ENCODE measurements around the gene VSIR. TPM values are rescaled to one million over a fixed set of nuclear protein-coding genes. Genes with fewer than 3 reads are reported as not detected.

VSIR gene
- total RNA-seq, 2 donors from 2014 or later = 36.1 to 56.0 TPM

DNA sequence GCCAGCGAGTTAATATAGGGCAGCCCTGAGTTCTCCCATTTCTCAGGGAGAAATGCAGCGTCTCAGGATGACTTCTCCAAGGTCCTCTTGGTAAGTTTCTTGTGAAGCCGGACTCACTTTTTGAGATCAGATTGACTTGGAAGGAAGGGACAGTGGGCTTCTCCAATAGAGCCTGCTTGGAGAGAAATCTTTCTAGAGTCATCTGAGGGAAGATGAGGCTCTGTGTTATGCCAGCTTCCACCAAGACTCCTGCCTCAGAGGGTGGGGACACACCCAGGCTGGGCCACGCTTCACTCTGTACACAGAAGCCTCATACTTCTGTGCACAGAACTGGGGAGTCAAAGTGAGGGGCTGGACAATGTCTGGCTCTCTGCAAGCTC, 59.3 kb downstream of the VSIR start:
- Histone ChIP-seq H3K9me3 (no peaks in the 10 kb centered on the region), H3K4me1 (peaks cover 0 to 68% of the 10 kb centered on the region in 2 donors), H3K27me3 (no peaks in the 10 kb centered on the region), H3K4me3 (peak overlapping the region in 1 of 2 donors; percentile 1), H3K36me3 (no peaks in the 10 kb centered on the region), H3K27ac (peak overlapping the region; percentile 79 to 93)
- no peak for DNase-seq (ENCODE audit: low spot score)
- TF ChIP-seq, protein P1, sequence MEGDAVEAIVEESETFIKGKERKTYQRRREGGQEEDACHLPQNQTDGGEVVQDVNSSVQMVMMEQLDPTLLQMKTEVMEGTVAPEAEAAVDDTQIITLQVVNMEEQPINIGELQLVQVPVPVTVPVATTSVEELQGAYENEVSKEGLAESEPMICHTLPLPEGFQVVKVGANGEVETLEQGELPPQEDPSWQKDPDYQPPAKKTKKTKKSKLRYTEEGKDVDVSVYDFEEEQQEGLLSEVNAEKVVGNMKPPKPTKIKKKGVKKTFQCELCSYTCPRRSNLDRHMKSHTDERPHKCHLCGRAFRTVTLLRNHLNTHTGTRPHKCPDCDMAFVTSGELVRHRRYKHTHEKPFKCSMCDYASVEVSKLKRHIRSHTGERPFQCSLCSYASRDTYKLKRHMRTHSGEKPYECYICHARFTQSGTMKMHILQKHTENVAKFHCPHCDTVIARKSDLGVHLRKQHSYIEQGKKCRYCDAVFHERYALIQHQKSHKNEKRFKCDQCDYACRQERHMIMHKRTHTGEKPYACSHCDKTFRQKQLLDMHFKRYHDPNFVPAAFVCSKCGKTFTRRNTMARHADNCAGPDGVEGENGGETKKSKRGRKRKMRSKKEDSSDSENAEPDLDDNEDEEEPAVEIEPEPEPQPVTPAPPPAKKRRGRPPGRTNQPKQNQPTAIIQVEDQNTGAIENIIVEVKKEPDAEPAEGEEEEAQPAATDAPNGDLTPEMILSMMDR (IDR thresholded peaks at IDR 0.05) = no peak

DNA sequence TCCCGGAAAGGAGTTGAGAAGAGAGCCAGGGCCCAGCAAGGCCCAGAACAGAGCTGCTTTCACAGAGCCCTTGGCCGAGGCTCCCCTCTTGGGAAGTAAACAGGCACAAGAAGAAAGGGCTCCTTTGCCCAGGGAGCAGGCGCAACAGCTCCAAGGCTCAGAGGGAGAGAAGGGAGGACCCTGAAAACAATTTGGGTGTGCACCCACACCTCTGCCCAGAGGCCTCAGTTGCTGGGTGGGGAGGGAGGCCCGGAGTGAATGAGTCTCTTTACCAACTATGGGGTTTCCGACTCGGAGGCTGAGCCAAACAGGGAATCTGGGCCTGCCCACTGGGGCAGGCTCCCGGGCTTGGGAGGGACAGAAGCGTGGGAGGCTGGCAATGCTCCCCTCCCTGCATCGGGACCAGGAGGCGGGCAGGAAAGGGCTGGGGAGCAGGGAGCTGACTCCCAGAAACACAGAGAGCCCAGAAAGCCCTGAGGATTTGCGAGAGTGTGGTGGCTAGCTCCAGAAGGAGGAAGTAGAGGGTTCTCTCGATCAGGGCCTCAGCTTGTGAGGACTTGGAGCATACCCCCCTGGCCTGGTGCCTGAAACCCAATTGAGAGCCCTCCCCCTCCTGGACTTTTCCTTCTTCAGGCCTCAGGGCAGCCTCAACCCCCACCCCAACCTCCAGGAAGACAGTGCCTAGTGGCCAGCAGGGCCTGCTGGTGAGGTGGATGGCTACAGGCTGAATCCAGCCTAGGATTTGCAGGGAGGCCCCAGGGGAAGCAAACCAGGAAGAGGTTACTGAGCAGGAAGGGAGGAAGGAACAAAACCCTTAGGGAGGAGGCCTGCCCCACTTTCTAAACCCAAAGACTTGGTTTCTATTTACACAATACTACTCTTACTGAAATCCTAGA, 59.9 kb downstream of the VSIR start:
- peaks cover 0 to 62% of the 10 kb centered on the region in 2 donors for H3K4me1 ChIP-seq
- peak overlapping the region in 1 of 2 donors; percentile 1 for H3K4me3 ChIP-seq
- no peaks in the 10 kb centered on the region for H3K36me3 ChIP-seq
- H3K27ac ChIP-seq = peak overlapping the region; percentile 79 to 93
- peak; percentile 95 for DNase-seq (ENCODE audit: low spot score)
- TF ChIP-seq, protein P1 (IDR thresholded peaks at IDR 0.05) = peak in 1 of 2 donors; percentile 14
- H3K9me3 ChIP-seq = no peaks in the 10 kb centered on the region
- H3K27me3 ChIP-seq = no peaks in the 10 kb centered on the region

DNA sequence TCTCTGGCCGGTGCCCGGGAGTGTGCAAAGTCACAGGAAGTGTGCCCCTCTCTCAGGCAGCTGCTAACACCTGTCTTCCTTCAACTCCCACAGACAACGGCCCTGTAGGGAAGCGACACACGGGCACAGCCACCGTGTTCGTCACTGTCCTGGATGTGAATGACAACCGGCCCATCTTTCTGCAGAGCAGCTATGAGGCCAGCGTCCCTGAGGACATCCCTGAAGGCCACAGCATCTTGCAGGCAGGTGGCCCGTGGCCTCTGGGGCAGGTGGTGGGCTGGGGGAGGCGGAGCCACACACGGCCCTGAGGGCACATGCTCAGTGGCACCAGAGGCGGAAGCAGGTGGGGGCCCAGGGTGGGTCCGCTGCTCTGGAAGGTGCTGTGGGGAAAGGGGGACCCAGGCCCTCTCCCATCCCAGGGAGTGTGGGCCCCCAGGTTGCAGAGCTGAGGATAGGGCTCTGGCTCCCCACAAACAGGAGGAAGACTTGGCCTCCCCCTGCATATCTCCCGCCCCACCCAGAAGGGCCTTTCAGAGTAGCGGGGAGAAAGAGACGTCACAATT, 60.7 kb downstream of the VSIR start:
- H3K4me1 ChIP-seq = peaks cover 0 to 54% of the 10 kb centered on the region in 2 donors
- H3K27me3 ChIP-seq = no peaks in the 10 kb centered on the region
- peak overlapping the region; percentile 79 to 93 for H3K27ac ChIP-seq
- no peak overlapping the region for H3K4me3 ChIP-seq
- H3K9me3 ChIP-seq = no peaks in the 10 kb centered on the region
- no peak for DNase-seq (ENCODE audit: low spot score)
- H3K36me3 ChIP-seq = no peaks in the 10 kb centered on the region
- TF ChIP-seq, protein P1 (IDR thresholded peaks at IDR 0.05) = no peak

DNA sequence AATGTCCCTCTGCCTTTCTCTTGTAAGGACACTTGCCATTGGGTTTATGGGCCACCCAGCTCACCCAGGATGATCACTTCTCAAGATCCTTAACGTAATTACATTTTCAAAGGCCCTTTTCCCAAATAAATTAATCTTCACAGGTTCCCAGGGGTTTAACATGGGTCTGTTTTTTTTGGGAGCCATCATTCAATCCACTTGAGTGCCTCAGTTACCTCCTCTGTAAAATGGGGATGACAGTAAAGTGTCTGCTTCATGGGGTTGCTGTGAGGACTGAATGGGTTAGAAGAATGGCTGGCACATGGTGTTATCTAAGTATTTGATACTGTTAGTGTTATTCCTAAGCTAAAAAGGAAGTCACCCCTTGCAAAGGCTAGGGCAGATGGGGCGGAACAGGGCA, 61.1 kb downstream of the VSIR start:
- TF ChIP-seq, protein P1 (IDR thresholded peaks at IDR 0.05) = no peak
- DNase-seq (ENCODE audit: low spot score) = no peak
- Histone ChIP-seq H3K4me1 (peaks cover 0 to 50% of the 10 kb centered on the region in 2 donors), H3K27ac (peak overlapping the region; percentile 79 to 93), H3K9me3 (no peaks in the 10 kb centered on the region), H3K36me3 (no peaks in the 10 kb centered on the region), H3K4me3 (no peak overlapping the region), H3K27me3 (no peaks in the 10 kb centered on the region)

DNA sequence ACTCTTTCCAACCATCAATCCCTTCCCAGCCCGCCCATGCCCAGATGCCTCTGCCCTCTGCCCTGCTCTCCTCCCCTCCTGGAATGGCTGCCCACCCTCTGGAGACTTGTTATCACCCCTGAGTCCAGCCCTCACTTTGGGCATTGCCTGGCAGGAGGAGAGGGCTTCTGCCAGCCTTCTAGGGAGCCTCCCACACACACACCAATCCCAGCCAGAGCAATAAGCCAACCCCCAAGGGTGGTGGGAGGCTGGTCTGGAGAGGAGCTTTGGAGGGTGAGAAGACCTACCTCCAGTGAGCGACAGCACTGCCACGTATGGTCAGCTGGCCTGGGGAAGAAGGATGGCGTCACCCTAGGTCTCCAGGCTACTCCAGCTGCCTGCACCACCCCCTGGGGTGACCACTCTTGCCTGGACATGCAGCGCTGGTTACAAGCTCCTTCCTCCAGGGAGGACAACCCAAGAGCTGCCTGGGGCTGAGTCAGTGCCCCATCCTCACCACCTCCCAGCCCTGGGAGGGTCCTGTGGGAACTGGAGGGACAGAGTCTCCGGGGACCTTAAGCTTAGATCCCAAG, 62.2 kb downstream of the VSIR start:
- H3K9me3 ChIP-seq = no peaks in the 10 kb centered on the region
- H3K27me3 ChIP-seq = no peaks in the 10 kb centered on the region
- DNase-seq (ENCODE audit: low spot score) = no peak
- TF ChIP-seq, protein P1 (IDR thresholded peaks at IDR 0.05) = no peak
- H3K36me3 ChIP-seq = no peaks in the 10 kb centered on the region
- no peak overlapping the region for H3K4me3 ChIP-seq
- peak overlapping the region in 1 of 2 donors; percentile 79 for H3K27ac ChIP-seq
- peaks cover 0 to 39% of the 10 kb centered on the region in 2 donors for H3K4me1 ChIP-seq

Data from right atrium auricular region (tissue), 2 donors.